ENCODE measurements around the gene PARP4.
"Not testable (repeated sequence)": the region's sequence is repeated elsewhere in the genome, so short reads cannot be mapped to it uniquely, and the experiment has no call there.

DNA sequence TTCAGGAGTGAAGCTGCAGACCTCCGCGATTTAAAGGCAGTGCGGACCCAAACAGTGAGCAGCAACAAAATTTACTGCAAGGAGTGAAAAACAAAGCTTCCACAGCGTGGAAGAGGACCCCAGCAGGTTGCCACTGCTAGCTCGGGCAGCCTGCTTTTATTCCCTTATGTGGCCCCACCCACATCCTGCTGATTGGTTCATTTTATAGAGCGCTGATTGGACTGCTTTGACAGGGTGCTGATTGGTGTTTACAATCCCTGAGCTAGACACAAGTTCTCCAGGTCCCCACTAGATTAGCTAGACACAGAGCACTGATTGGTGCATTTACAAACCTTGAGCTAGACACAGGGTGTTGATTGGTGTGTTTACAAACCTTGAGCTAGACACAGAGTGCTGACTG, 6.3 kb downstream of the PARP4 start:
- TF ChIP-seq POLR2A, POLR2AphosphoS5 (IDR thresholded peaks at IDR 0.05): not testable (repeated sequence)
